ENCODE results near the gene POLR3E. TPM values are rescaled to one million over a fixed set of nuclear protein-coding genes. Genes with fewer than 3 reads are reported as not detected.

Gene POLR3E
- total RNA-seq, 1 experiment from 2014 or later: 73.5 TPM

GRCh38 chr16:22284637-22285036, 12.6 kb upstream of the POLR3E start:
- no peak overlapping the region for H3K4me3 Mint-ChIP-seq
- ATAC-seq: no peak
- CTCF ChIA-PET: interaction anchor here (1.5 kb wide), 1 partner anchor 80 kb away, joined by 3 read pairs; no protein-coding TSS in a partner anchor
- no peaks in the 10 kb centered on the region for H3K27me3 Mint-ChIP-seq (ENCODE audit: low read depth)
- no peak overlapping the region for H3K27ac Mint-ChIP-seq
- peaks cover 41% of the 10 kb centered on the region for H3K36me3 Mint-ChIP-seq
- no peak for DNase-seq (ENCODE audit: low spot score)
- peaks cover 9% of the 10 kb centered on the region for H3K4me1 Mint-ChIP-seq
- H3K9me3 Mint-ChIP-seq: peaks cover 7% of the 10 kb centered on the region
- TF ChIP-seq CREB1 (CRISPR knock-in tag; IDR thresholded peaks at IDR 0.05): no peak
- no peak for TF ChIP-seq ZBTB21 (CRISPR knock-in tag; IDR thresholded peaks at IDR 0.05; ENCODE audit: borderline replicate concordance)
- no peak for TF ChIP-seq NFE2L1 (CRISPR knock-in tag; IDR thresholded peaks at IDR 0.05)
- TF ChIP-seq RELA (CRISPR knock-in tag; IDR thresholded peaks at IDR 0.05; ENCODE audit: borderline replicate concordance): no peak
- TF ChIP-seq MXD4 (CRISPR knock-in tag; IDR thresholded peaks at IDR 0.05; ENCODE audit: borderline replicate concordance): no peak
- no peak for TF ChIP-seq ATF1 (CRISPR knock-in tag; IDR thresholded peaks at IDR 0.05)
- POLR2A ChIA-PET: no interaction called here

GRCh38 chr16:22285080-22285479, 12.1 kb upstream of the POLR3E start:
- TF ChIP-seq ZNF263 (CRISPR knock-in tag; IDR thresholded peaks at IDR 0.05; ENCODE audit: low read depth): no peak
- TF ChIP-seq JUN (CRISPR knock-in tag; IDR thresholded peaks at IDR 0.05): no peak
- no peak for TF ChIP-seq ELF4 (CRISPR knock-in tag; IDR thresholded peaks at IDR 0.05; ENCODE audit: low read depth)
- no peak for TF ChIP-seq CREM (CRISPR knock-in tag; IDR thresholded peaks at IDR 0.05)
- TF ChIP-seq, protein P1, sequence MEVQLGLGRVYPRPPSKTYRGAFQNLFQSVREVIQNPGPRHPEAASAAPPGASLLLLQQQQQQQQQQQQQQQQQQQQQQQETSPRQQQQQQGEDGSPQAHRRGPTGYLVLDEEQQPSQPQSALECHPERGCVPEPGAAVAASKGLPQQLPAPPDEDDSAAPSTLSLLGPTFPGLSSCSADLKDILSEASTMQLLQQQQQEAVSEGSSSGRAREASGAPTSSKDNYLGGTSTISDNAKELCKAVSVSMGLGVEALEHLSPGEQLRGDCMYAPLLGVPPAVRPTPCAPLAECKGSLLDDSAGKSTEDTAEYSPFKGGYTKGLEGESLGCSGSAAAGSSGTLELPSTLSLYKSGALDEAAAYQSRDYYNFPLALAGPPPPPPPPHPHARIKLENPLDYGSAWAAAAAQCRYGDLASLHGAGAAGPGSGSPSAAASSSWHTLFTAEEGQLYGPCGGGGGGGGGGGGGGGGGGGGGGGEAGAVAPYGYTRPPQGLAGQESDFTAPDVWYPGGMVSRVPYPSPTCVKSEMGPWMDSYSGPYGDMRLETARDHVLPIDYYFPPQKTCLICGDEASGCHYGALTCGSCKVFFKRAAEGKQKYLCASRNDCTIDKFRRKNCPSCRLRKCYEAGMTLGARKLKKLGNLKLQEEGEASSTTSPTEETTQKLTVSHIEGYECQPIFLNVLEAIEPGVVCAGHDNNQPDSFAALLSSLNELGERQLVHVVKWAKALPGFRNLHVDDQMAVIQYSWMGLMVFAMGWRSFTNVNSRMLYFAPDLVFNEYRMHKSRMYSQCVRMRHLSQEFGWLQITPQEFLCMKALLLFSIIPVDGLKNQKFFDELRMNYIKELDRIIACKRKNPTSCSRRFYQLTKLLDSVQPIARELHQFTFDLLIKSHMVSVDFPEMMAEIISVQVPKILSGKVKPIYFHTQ (CRISPR knock-in tag; IDR thresholded peaks at IDR 0.05): no peak
- TF ChIP-seq NFYB (CRISPR knock-in tag; conservative IDR thresholded peaks at IDR 0.05; ENCODE audit: low read depth): no peak
- TF ChIP-seq STAT6 (CRISPR knock-in tag; conservative IDR thresholded peaks at IDR 0.05; ENCODE audit: low read depth): no peak
- TF ChIP-seq GTF2I (CRISPR knock-in tag; conservative IDR thresholded peaks at IDR 0.05): no peak
- no peak for TF ChIP-seq RELA (CRISPR knock-in tag; IDR thresholded peaks at IDR 0.05; ENCODE audit: borderline replicate concordance)
- no peak for TF ChIP-seq PRRX2 (CRISPR knock-in tag; IDR thresholded peaks at IDR 0.05)
- CTCF ChIA-PET: interaction anchor here (0.7 to 1.5 kb wide), 2 partner anchors 15 to 80 kb away, joined by 3 read pairs; no protein-coding TSS in a partner anchor
- POLR2A ChIA-PET: no interaction called here
- Mint-ChIP-seq H3K36me3 (peaks cover 39% of the 10 kb centered on the region), H3K27ac (no peak overlapping the region), H3K9me3 (peaks cover 7% of the 10 kb centered on the region), H3K4me1 (peaks cover 9% of the 10 kb centered on the region), H3K27me3 (ENCODE audit: low read depth) (no peaks in the 10 kb centered on the region), H3K4me3 (no peak overlapping the region)
- ATAC-seq (no peak), DNase-seq (ENCODE audit: low spot score) (no peak)

- POLR2A ChIA-PET: no interaction called here
- no peak overlapping the region for H3K27ac Mint-ChIP-seq
- no peaks in the 10 kb centered on the region for H3K36me3 Mint-ChIP-seq
- TF ChIP-seq KAT7 (CRISPR knock-in tag; IDR thresholded peaks at IDR 0.05; ENCODE audit: borderline replicate concordance) (no peak), TP53 (CRISPR knock-in tag; IDR thresholded peaks at IDR 0.05) (no peak), IRF2 (CRISPR knock-in tag; IDR thresholded peaks at IDR 0.05; ENCODE audit: borderline replicate concordance, low read depth) (no peak)
- TF ChIP-seq, protein P2, sequence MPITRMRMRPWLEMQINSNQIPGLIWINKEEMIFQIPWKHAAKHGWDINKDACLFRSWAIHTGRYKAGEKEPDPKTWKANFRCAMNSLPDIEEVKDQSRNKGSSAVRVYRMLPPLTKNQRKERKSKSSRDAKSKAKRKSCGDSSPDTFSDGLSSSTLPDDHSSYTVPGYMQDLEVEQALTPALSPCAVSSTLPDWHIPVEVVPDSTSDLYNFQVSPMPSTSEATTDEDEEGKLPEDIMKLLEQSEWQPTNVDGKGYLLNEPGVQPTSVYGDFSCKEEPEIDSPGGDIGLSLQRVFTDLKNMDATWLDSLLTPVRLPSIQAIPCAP (CRISPR knock-in tag; IDR thresholded peaks at IDR 0.05): no peak
- peaks cover 10% of the 10 kb centered on the region; the same call in 1 of the 2 replicates for H3K4me1 Mint-ChIP-seq
- no peak for DNase-seq (ENCODE audit: low spot score)
- H3K27me3 Mint-ChIP-seq (ENCODE audit: low read depth): no peaks in the 10 kb centered on the region
- H3K9me3 Mint-ChIP-seq: no peaks in the 10 kb centered on the region
- no peak for ATAC-seq
- H3K4me3 Mint-ChIP-seq: no peak overlapping the region
- CTCF ChIA-PET: no interaction called here
These were observed 6.2 kb upstream of the POLR3E start for GRCh38 chr16:22291020-22291419.

Measured in WTC11 (cell line).